HG02870 (cell line): ENCODE data around the gene XRCC1.

Experiments used
- ATAC-seq: cut with Tn5 transposase; IDR thresholded peaks from one replicate; pipeline ENCODE4 v1.9.1; 2021; ENCODE audit warnings: mild to moderate bottlenecking, moderate library complexity; ENCODE audit not compliant: unreplicated experiment

Gene XRCC1, protein sequence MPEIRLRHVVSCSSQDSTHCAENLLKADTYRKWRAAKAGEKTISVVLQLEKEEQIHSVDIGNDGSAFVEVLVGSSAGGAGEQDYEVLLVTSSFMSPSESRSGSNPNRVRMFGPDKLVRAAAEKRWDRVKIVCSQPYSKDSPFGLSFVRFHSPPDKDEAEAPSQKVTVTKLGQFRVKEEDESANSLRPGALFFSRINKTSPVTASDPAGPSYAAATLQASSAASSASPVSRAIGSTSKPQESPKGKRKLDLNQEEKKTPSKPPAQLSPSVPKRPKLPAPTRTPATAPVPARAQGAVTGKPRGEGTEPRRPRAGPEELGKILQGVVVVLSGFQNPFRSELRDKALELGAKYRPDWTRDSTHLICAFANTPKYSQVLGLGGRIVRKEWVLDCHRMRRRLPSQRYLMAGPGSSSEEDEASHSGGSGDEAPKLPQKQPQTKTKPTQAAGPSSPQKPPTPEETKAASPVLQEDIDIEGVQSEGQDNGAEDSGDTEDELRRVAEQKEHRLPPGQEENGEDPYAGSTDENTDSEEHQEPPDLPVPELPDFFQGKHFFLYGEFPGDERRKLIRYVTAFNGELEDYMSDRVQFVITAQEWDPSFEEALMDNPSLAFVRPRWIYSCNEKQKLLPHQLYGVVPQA

GRCh38 chr19:43575156-43575950 lies at the start of gene XRCC1, which contains the start of gene PINLYP:
Gene XRCC1 (minus strand): TSS chr19:43575527. CDS start chr19:43575458, 69 bp downstream.
Gene PINLYP (plus strand): TSS chr19:43575801. CDS start chr19:43577192, 1,391 bp downstream.
- peak; percentile 98 for ATAC-seq

DNA sequence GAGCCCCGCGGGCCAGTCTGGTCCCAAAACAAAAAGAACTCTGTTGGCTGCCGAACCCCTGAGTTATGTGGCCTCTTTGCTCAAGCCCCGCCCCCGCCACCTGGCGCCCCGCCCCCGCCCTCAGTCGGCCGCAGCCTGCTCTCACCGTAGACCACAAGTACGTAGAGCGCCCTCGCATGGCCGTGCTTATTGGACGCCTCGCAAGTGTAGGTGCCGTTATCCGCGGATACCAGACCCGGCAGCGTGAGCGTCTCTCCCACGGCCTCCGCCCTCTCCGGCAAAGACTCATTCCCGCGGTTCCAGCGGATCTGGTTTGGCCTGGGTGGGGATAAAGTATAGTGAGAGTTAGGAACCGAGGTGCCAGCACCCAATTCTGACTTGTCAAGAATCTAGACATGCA lies 49.6 kb upstream of the XRCC1 start:
- no peak for ATAC-seq

- ATAC-seq = no peak
Measured at GRCh38 chr19:43623889-43624670, 48.8 kb upstream of the XRCC1 start.

- no peak for ATAC-seq
Measured at GRCh38 chr19:43622956-43623355, 47.6 kb upstream of the XRCC1 start.

- ATAC-seq = no peak
Measured at GRCh38 chr19:43622070-43622469, 46.7 kb upstream of the XRCC1 start.

GRCh38 chr19:43620061-43621001 lies 45.0 kb upstream of the XRCC1 start:
- no peak for ATAC-seq

- ATAC-seq = peak; percentile 74
Measured at GRCh38 chr19:43619262-43620060, 44.1 kb upstream of the XRCC1 start, which contains the start of gene ZNF428. Gene ZNF428 (minus strand): TSS chr19:43619629. CDS start chr19:43614304, 5,325 bp downstream.

- no peak for ATAC-seq
Measured at GRCh38 chr19:43618921-43619261, 43.6 kb upstream of the XRCC1 start.

DNA sequence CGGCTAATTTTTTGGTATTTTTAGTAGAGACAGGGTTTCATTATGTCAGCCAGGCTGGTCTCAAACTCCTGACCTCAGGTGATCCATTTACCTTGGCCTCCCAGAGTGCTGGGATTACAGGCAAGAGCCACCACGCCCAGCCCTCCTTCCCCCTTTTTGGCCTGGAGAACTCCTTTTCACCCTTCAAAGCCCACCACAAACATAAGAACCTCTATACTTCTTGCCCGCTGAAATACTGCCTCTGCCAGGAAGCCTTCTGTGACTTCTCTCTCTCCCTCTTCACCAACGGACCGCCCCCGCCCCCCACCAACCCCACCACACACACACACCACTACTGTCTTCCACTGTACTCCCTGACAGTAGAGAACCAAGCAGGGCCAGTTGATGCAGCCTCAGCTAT lies 41.6 kb upstream of the XRCC1 start:
- ATAC-seq = no peak

- no peak for ATAC-seq
Measured at GRCh38 chr19:43616306-43616705, 41.0 kb upstream of the XRCC1 start.

- ATAC-seq = no peak
Measured at GRCh38 chr19:43612374-43612773, 37.0 kb upstream of the XRCC1 start.

DNA sequence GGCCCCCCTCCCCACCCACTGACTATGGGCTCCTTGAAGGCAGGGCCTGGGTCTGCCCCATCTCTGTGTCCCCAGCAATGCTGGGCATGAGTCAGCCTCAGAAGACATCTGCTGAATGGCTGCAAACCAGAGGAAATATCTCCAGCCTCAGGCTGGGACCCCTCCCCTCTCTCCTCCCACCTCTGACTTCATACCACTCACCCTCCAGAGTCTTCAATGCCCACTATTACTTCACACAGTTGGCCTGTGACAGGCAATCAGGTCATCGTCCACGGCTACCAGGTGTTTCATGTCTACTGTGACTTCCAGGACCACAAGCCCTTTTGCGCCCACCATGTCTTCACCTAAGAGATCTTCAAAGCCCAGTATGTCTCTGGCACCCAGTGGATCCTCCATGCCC lies 36.5 kb upstream of the XRCC1 start, which contains the start of gene SRRM5:
TSS of gene SRRM5 (plus strand) at position 301 of the 400 bp plus-strand sequence. CDS start at position 335, 34 bp downstream.
- ATAC-seq = no peak

- no peak for ATAC-seq
Measured at GRCh38 chr19:43610493-43610892, 35.2 kb upstream of the XRCC1 start.

- no peak for ATAC-seq
Measured at GRCh38 chr19:43609872-43610271, 34.5 kb upstream of the XRCC1 start.

DNA sequence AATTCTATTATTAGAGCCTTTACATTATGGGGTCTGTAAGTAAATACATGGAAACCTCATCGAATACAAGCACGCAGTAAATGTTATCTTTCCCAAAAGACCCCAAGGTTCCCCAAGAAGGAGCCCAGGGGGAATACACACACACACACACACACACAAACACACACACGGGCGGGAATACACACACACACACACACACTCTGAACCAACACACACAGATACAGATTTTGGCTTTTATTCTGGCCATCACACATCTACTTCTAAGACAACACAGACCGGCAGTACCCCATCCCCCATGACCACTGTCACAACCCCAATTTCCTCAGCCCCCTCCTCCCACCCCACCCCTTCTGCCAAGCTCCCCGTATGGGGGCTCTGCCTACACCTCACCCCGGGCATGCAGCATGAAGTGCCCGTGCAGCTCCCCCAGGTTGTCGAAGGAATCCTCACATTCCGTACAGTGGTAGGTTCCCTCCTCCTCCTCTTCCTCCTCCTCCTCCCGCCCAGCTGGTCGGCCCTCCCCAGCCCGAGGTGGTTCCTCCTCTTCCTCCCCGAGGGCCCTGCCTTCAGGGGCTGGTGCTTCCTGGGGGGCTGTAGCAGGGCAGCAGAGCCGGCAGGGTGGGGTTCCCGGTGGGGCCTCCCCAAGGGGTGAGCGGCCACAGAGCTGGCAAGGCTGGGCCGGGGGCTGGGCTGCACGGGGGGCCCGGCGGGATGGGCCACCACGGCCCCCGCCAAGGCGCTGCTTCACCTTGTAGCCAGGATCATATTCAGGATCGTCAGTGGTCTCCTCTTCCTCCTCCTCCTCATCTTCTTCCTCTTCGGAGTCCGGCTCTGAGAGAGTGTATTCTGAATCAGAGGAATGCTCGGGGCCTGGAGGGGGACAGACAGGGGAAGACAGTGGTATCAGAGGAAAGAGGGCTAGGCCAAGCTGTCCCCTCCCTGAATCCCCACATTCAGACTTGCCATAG lies 32.2 kb upstream of the XRCC1 start:
- no peak for ATAC-seq

DNA sequence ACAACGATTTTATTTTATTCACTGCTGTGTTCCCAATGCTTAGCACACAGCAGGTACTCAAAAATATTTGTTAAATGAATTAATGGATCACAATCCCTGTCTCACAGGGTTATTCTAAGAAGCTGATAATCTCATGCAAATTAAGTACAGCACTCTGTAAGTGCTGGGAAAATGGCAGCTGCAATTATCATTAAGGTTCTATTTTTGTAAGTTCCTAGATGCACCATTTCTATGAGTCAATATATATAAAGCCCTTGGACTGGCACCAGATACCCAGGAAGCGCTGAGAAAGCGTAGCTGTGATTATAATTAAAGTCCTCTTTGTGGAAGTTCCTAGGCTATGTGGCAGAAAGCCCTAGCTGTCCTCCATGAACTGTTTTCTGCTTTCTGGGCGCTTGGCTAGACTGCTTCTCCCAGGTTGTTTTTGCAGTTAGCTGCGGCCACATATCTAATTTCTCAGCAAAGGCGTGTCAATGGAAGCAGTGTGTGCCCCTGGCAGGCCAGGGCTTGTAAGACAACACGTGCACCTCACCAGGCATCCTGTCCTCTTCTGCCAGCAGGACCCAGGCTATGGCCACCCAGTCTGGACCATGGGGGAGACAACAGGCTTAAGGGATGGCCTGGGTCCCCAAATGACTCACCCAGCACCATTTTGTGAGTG lies 31.4 kb upstream of the XRCC1 start:
- no peak for ATAC-seq
